OCI-LY7 (cell line): ENCODE measurements around the gene POLA1. TPM values are rescaled to one million over a fixed set of nuclear protein-coding genes. Genes with fewer than 3 reads are reported as not detected.

Source experiments
- BruUV-seq: library from RNA; stranded (reverse); fragments of 400-500 nt; replicated peaks from 2 replicates; lab custom pipeline; 2021; lab: Mats Ljungman, UMichigan
- CTCF ChIA-PET: fragments of 300-600 bp; sonication (Branson Sonifier 250); formaldehyde crosslinking; loops from one replicate; lab custom pipeline; 2022; ENCODE audit warnings: antibody characterized with exemption; ENCODE audit not compliant: unreplicated experiment; lab: Charles Lee
- POLR2A ChIA-PET: fragments of 300-600 bp; sonication (Branson Sonifier 250); formaldehyde crosslinking; loops from one replicate; lab custom pipeline; 2022; ENCODE audit warnings: antibody characterized with exemption; lab: Charles Lee
- DNase-seq: peaks from one replicate; pipeline ENCODE4 v3.0.0-alpha.2; 2015; ENCODE audit warnings: low spot score
- H2AFZ ChIP-seq: fragments of 200-600 bp; sonication (generic), shearing (Covaris generic); 2 replicates; pipeline ENCODE4 v1.6.1; 2014; ENCODE audit warnings: mild to moderate bottlenecking, antibody characterized with exemption, low read length, moderate library complexity
- H3K27ac ChIP-seq: fragments of 200-600 bp; sonication (generic); 2 replicates; pipeline ENCODE4 v1.5.1; 2014; ENCODE audit warnings: mixed run types, low read depth, mild to moderate bottlenecking, moderate library complexity, low read length, inconsistent platforms; ENCODE audit not compliant: poor library complexity, severe bottlenecking
- H3K36me3 ChIP-seq: fragments of 200-600 bp; sonication (generic); 2 replicates; pipeline ENCODE4 v1.6.1; 2014; ENCODE audit warnings: mild to moderate bottlenecking, antibody characterized with exemption, low read length, moderate library complexity, mixed read lengths; ENCODE audit not compliant: insufficient read depth
- H3K4me1 ChIP-seq: fragments of 200-600 bp; sonication (generic); 2 replicates; pipeline ENCODE4 v1.5.1; 2014; ENCODE audit warnings: mild to moderate bottlenecking, low read length; ENCODE audit not compliant: insufficient read depth, poor library complexity, severe bottlenecking
- H3K4me2 ChIP-seq: fragments of 200-600 bp; sonication (generic); 2 replicates; pipeline ENCODE4 v1.6.1; 2014; ENCODE audit warnings: mild to moderate bottlenecking, low read length
- H3K4me3 ChIP-seq: fragments of 200-600 bp; sonication (generic); 2 replicates; pipeline ENCODE4 v1.5.1; 2014; ENCODE audit warnings: mild to moderate bottlenecking, low read depth, low read length; ENCODE audit not compliant: poor library complexity, severe bottlenecking
- H3K79me2 ChIP-seq: fragments of 200-600 bp; sonication (generic); 2 replicates; pipeline ENCODE4 v1.6.1; 2016; ENCODE audit warnings: low read depth, mild to moderate bottlenecking, low read length, moderate library complexity, mixed read lengths; ENCODE audit not compliant: insufficient read depth
- H3K9me2 ChIP-seq: fragments of 200-600 bp; sonication (generic); 2 replicates; pipeline ENCODE4 v1.6.1; 2016; ENCODE audit warnings: mild to moderate bottlenecking, low read length, mixed read lengths; ENCODE audit not compliant: insufficient read depth
- H3K9me3 ChIP-seq: fragments of 200-600 bp; sonication (generic); 2 replicates; pipeline ENCODE4 v1.6.1; 2014; ENCODE audit warnings: mild to moderate bottlenecking, mixed run types, low read length, mixed read lengths
- H4K20me1 ChIP-seq: fragments of 200-600 bp; sonication (generic); 2 replicates; pipeline ENCODE4 v1.6.1; 2014; ENCODE audit warnings: mild to moderate bottlenecking, antibody characterized with exemption, low read length, moderate library complexity, mixed read lengths; ENCODE audit not compliant: insufficient read depth
- EZH2phosphoT487 ChIP-seq: fragments of 200-600 bp; sonication (generic); IDR thresholded peaks from 2 replicates; pipeline ENCODE4 v1.6.1; 2018; ENCODE audit warnings: low read depth, borderline replicate concordance, mild to moderate bottlenecking, mixed run types, antibody characterized with exemption, low read length, moderate library complexity, mixed read lengths
- intact Hi-C: fragments of 100-400 bp; cut with micrococcal nuclease; formaldehyde crosslinking; loops from one replicate; pipeline ENCODE4 v1.10.0; 2022; ENCODE audit not compliant: unreplicated experiment
- total RNA-seq, 2 experiments: library from RNA; depleted of rRNA in 1 of 2; stranded (reverse); fragments of >200 nt in 1 of 2; shearing (Covaris generic) in 1 of 2; gene quantifications; 2 replicates each; pipeline ENCODE4 v1.2.3, GENCODE V29; 2014 to 2022
- TF ChIP-seq, protein P1 (sequence below): fragments of 200-600 bp; sonication (generic); conservative IDR thresholded peaks from 2 replicates; pipeline ENCODE4 v1.5.1; 2014; ENCODE audit warnings: mild to moderate bottlenecking, antibody characterized with exemption, low read length, moderate library complexity, mixed read lengths

Gene POLA1
- total RNA-seq, 2 experiments from 2014 or later = 58.0 to 65.1 TPM

DNA sequence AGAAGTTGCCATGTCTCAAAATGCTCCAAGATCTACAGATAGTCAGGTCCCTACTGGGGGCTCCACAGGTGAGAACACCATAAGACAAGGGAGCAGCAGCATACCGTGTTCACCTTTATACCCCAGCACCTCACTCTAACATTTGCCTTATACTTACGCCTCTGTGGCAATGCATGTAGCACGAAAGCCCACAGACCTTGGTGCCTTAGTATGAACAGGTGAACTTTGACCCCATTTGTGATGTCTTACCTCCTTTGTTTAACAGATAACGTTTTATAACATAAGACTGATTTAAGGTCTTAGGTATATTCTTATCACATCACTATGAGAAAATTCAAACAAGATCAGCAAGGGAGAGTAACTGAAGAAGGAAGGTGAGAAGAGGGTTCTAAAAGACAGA is 193.2 kb downstream of the POLA1 start:
- POLR2A ChIA-PET = interaction anchor here (1.3 to 1.4 kb wide), 2 partner anchors 13 to 30 kb away, joined by 3 to 4 read pairs; no protein-coding TSS in a partner anchor
- peaks cover 59% of the 10 kb centered on the region for H3K36me3 ChIP-seq
- H3K9me2 ChIP-seq = no peaks in the 10 kb centered on the region
- no peak overlapping the region for H2AFZ ChIP-seq
- DNase-seq = no peak
- no peak overlapping the region for H3K4me3 ChIP-seq
- H3K4me1 ChIP-seq = no peaks in the 10 kb centered on the region
- intact Hi-C loops = no loop called here
- no peak overlapping the region for H3K4me2 ChIP-seq
- no peaks in the 10 kb centered on the region for H3K79me2 ChIP-seq
- H3K27ac ChIP-seq = no peak overlapping the region
- no peak for TF ChIP-seq EZH2phosphoT487
- TF ChIP-seq, protein P1, sequence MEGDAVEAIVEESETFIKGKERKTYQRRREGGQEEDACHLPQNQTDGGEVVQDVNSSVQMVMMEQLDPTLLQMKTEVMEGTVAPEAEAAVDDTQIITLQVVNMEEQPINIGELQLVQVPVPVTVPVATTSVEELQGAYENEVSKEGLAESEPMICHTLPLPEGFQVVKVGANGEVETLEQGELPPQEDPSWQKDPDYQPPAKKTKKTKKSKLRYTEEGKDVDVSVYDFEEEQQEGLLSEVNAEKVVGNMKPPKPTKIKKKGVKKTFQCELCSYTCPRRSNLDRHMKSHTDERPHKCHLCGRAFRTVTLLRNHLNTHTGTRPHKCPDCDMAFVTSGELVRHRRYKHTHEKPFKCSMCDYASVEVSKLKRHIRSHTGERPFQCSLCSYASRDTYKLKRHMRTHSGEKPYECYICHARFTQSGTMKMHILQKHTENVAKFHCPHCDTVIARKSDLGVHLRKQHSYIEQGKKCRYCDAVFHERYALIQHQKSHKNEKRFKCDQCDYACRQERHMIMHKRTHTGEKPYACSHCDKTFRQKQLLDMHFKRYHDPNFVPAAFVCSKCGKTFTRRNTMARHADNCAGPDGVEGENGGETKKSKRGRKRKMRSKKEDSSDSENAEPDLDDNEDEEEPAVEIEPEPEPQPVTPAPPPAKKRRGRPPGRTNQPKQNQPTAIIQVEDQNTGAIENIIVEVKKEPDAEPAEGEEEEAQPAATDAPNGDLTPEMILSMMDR = no peak
- H4K20me1 ChIP-seq = no peaks in the 10 kb centered on the region
- no TSS peak for BruUV-seq
- CTCF ChIA-PET = no interaction called here
- H3K9me3 ChIP-seq = no peaks in the 10 kb centered on the region

DNA sequence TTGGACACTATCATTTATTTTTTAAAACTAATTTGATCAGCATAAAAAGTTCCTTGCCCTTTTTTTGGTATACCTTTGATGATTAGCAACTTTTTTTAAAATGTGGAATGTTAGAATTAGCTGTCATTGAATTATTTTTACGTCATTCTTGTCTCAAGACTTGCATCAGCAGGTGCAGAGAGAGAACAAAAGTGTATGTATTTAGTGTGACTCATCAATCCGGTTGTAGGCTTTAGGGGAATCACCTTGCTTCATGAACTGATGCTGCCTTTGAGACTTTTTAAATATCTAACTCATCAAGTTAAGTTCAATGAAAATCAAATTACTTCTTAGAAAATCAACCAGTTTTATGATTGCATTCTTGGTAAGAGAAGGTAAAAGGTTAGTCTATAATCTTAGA is 197.0 kb downstream of the POLA1 start:
- BruUV-seq = no TSS peak
- Histone ChIP-seq H3K27ac (no peak overlapping the region), H3K9me3 (0 out of 2 replicates have a peak, but pooled peaks cover 9% of the 10 kb centered on the region), H4K20me1 (no peaks in the 10 kb centered on the region), H3K4me2 (no peak overlapping the region), H3K9me2 (no peaks in the 10 kb centered on the region), H3K4me3 (no peak overlapping the region), H3K79me2 (no peaks in the 10 kb centered on the region), H3K4me1 (no peaks in the 10 kb centered on the region), H2AFZ (no peak overlapping the region), H3K36me3 (peaks cover 89% of the 10 kb centered on the region)
- intact Hi-C loops = no loop called here
- ChIA-PET POLR2A (interaction anchor here (0.6 to 0.7 kb wide), 2 partner anchors 13 to 39 kb away, joined by 3 to 5 read pairs; no protein-coding TSS in a partner anchor), CTCF (no interaction called here)
- DNase-seq = no peak
- TF ChIP-seq EZH2phosphoT487 = no peak
- TF ChIP-seq, protein P1 = no peak

DNA sequence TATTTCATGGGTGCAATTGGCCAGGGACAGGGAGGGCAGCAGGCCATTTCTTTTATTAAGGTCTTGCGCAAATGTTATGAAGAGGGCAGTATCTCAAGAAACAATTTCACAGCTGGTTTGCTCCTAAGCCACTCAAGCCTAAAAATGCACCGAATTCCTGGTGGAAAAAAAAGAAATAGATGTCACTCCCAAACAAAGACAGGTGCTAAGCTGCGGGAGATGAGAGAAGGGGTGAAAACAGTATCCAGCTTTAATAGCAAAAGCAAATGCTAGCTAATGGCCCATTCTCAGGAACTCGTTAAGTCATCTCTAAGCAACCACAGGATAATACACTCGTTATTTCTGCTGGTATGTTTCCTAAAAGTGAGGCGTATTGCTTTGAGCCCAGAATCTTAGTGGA is 205.7 kb downstream of the POLA1 start:
- Histone ChIP-seq H4K20me1 (no peaks in the 10 kb centered on the region), H3K36me3 (peaks cover 75% of the 10 kb centered on the region), H3K4me3 (no peak overlapping the region), H3K9me2 (no peaks in the 10 kb centered on the region), H3K79me2 (no peaks in the 10 kb centered on the region), H3K9me3 (no peaks in the 10 kb centered on the region), H3K4me2 (no peak overlapping the region), H3K4me1 (no peaks in the 10 kb centered on the region), H3K27ac (no peak overlapping the region), H2AFZ (no peak overlapping the region)
- POLR2A ChIA-PET = no interaction called here
- CTCF ChIA-PET = no interaction called here
- BruUV-seq = no TSS peak
- DNase-seq = no peak
- intact Hi-C loops = no loop called here
- TF ChIP-seq, protein P1 = no peak
- no peak for TF ChIP-seq EZH2phosphoT487
